HG02623 (cell line): Measurements from ENCODE around the gene SZT2.
"Not testable (repeated sequence)": the region's sequence is repeated elsewhere in the genome, so short reads cannot be mapped to it uniquely, and the experiment has no call there.

ENCODE experiments used
- ATAC-seq: cut with Tn5 transposase; IDR thresholded peaks from one replicate; pipeline ENCODE4 v1.9.1; 2021; ENCODE audit warnings: moderate library complexity; ENCODE audit not compliant: unreplicated experiment

Gene SZT2

GRCh38 chr1:43451701-43452532, 62.2 kb downstream of the SZT2 start:
- no peak for ATAC-seq

DNA sequence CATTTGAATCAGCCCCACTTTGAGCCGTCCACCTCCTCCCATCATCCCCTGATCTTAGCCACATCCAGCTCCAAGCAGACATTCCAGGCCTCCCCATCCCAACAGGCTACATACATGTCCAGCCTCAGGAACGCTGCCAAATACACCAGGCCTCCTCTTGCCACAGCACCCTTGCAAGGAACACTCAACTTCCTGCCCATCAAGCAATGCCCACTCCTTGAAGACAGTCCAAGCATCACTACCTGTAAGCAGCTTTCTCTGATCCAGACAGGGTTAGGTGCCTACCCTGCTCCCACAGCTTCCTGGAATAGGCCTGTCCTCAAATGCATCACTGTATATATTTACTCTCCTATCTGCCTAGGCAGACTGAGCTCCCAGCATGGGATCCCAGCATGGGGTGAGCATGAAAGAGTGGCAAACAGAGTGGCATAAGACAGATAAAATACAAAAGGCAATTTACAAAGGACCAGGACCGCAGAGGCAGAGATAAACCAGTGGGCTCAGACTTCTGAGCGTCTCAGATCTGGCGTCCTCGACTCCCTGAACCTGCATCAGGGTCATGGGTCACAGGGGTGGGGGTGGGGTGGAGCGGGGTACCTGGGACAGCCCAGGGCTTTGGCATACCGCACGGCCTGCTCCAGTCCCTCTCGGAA, 63.2 kb downstream of the SZT2 start:
- ATAC-seq = no peak

DNA sequence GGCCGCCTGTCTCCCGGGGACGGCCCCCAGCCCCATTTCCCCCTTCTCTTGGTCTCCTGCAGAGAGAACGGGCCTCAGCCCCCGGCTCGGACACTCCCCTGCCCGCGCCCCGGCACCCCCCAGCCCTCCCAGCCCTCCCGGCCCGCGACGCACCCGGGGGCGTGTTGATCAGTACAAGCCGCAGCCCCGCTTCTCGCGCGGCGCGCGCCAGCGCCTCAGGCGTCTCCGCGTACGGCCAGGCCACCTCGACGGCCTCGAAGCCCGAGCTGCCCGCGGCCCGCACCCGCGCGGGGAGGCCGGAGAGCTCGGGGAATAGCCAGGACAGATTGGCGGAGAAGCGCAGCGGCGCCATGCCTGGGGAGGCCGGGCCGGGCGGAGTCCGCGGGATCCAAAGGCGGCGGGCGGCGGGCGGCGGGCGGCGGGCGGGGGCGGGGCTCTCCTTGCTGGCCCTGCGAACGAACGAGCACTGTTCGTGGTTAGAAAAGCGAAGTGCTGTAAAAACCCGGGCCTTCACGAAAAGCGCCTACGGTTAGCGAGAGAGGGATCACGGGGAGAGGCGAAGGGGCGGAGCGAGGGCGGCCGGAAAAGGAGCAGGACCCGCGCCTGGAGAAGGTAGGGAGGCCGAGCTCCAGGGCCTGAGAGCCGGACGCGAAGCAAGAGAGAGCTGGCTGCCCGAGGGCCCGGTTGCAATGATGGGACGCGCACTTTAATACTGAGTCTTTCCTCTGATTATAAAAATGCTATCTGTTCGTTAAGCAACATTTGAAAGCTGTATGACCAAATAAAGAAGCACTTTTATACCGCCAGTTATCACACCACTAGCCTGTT, 64.0 kb downstream of the SZT2 start, which contains the start of gene HYI:
Gene HYI (minus strand): TSS at position 490 of the 828 bp plus-strand sequence. CDS start 138 bp downstream, at position 352.
- ATAC-seq = no peak

GRCh38 chr1:43454270-43455011, 64.7 kb downstream of the SZT2 start:
- no peak for ATAC-seq

- ATAC-seq = no peak
Measured at GRCh38 chr1:43455213-43455889, 65.7 kb downstream of the SZT2 start.

DNA sequence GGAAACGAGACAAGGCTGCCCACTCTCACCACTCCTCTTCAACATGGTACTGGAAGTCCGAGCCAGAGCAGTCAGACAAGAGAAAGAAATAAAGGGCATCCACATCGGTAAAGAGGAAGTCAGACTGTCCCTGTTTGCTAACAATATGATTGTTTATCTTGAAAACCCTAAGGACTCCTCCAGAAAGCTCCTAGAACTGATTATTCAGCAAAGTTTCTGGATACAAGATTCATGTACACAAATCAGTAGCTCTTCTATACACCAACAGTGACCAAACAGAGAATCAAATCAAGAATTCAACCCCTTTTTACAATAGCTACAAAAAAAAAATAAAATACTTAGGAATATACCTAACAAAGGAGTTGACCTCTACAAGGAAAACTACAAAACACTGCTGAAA, 68.7 kb downstream of the SZT2 start:
- ATAC-seq = not testable (repeated sequence)

DNA sequence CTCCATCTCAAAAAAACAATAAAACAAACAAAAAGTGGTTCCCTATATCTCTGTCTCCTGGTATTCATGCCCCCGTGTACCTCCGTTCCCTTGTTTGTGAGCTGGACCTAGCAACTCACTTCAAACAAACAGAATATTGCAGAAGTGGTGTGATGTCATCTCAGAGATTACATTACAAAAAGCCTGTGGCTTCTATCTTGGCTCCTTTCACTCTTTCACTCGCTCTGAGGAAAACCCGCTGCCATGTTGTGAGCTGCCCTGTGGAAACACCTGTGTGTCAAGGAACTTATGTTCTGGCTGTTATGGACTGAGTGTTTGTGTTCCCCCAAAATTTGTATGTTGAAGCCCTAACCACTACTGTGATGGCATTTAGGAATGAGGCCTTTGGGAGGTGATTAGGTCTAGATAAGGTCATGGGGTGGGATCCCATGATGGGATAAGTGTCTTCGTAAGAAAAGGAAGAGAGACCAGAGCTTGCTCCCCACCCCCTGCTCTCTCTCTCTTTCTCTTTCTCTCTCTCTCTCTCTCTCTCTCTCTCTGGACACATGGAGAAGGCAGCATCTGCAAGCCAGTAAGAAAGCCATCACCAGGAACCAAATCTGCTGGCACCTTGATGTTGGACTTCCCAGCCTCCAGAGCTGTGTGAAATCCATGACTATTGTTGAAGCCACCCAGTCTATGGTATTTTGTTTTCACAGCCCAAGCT, 71.4 kb downstream of the SZT2 start:
- no peak for ATAC-seq

- ATAC-seq = no peak
Measured at GRCh38 chr1:43463479-43463878, 73.8 kb downstream of the SZT2 start.

DNA sequence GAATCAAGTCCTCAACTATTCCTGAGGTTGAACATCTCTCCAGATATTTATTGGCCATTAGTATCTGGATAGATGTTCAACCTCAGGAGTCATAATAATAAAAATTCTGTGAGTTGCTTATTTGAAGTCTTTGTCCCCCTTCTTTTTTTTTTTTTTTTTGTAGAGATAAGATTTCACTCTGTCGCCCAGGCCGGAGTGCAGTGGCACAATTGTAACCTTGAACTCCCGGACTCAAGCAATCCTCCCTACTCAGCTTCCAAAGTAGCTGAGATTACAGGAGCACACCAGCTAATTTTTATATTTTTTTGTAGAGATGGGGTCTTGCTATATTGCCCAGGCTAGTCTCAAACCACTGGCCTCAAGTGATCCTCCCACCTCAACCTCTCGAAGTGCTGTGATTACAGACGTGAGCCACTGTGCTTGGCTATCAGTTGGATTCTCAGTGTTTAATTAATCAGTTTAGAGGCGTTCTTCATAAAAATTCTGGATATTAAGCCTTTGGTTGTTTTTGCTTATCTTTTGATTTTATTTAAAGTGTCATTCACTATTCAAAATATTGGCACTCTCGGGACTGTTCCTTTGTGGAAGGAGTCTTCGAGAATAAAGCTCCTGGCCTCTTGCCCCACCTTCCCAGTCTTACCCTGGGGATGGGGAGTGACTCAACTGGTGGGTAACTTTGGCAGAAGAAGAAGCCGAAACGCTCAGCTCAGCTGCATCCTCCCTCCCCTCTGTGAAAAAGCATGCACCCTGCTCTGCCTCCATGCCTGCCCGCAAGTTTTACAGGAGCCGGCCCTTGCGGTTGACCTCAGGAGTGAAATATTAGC, 75.2 kb downstream of the SZT2 start:
- no peak for ATAC-seq

GRCh38 chr1:43465505-43466067, 75.9 kb downstream of the SZT2 start:
- no peak for ATAC-seq

DNA sequence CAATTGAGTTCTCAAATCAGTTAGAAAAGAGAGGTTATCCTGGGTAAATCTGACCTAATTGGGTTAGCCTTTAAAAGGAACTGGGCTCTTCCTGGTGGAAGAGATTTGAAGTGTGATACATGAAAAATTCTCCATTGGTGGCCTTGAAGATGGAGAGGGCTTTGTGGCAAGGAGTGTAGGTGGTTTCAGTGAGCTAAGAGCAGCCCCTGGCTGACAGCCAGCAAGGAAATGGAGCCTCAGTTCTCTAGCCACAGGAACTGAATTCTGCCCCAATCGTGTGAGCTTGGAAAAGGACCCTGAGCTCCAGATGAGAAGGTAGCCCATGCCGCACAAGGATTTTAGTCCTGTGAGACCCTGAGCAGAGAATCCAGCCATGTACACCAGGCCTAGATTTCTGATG, 76.7 kb downstream of the SZT2 start:
- no peak for ATAC-seq

DNA sequence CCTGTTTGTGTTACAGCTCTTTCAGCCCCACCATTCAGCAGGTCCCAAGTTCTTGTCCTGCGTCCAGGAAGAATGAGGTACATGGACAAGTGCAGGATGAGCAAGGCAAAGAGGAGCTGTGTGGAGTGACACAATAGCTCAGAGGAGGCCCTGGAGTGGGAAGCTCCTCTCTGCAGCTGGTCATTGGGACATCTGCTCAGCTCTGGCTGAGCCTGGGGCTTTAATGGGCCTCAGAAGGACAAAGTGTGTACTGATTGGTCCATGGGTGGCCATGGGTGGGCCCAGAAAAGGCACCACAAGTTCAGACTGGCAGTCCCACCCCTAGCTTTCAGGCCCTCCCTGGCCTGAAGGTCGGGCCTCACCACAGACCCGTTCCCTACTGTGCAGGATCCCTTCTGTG, 78.7 kb downstream of the SZT2 start:
- no peak for ATAC-seq

DNA sequence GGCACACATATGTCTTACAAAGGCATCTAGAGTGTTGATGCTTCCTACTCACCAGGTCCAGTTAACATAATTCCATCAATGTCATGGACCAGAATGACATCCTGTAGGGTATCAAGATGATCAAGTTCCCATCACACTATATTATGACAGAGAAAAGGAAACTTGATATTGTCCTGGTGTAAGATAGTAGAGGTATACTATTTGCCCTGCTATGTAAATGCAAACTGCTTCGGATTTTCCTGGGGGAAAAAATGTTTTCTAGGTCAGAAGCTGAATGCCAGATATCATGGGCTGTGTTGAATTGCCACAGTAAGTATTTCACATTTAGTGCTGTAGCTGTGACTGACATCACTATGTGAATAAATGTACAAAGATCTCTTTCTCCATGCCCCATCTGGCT, 80.2 kb downstream of the SZT2 start:
- no peak for ATAC-seq

GRCh38 chr1:43472087-43472462, 82.4 kb downstream of the SZT2 start:
- no peak for ATAC-seq

- ATAC-seq = not testable (repeated sequence)
Measured at GRCh38 chr1:43472463-43473151, 82.9 kb downstream of the SZT2 start.

GRCh38 chr1:43473463-43473862, 83.8 kb downstream of the SZT2 start:
- no peak for ATAC-seq

DNA sequence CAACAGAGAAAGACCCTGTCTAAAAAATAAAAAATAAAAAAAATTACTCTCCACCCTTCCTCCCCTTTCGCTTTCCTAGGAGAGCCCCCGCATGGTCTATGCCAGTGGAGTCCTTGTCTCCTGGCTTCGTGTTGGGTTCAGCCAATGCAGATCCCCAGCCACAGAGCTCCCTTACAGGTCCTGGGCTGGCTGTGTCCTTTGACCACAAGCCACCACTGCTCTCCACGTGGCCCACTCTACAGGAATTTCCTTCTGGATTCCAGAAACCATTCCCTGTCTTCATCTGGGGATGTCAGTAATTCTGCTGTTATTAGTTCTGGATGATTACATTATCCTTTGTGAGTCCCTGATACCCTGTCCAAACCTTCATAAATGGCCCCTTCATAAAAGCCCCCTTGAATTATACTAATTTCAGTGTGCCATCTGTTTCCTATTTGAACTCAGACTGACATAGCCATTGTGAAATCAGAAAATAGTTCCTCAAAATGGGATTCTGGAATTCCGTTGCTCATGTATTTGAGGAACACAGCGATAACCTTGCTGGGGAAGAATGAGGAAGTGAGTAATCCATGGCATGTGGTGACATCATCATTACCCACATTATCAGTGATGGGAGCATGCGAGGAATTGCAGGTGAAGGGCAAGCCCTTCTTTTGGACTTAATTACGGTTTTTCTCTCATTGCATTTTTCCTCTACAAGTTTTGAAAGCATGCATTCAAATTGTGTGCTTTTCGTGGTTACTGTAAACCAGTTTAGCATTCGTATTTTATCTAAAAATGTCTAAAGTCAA, 86.1 kb downstream of the SZT2 start:
- not testable (repeated sequence) for ATAC-seq
